ENCODE results near the gene CLDN6. TPM values are rescaled to one million over a fixed set of nuclear protein-coding genes. Genes with fewer than 3 reads are reported as not detected.
"Not testable (repeated sequence)": the region's sequence is repeated elsewhere in the genome, so short reads cannot be mapped to it uniquely, and the experiment has no call there.

CLDN6 gene
- polyA plus RNA-seq, 1 experiment = 0.12 TPM

- peak overlapping the region; percentile 98 for H3K4me3 ChIP-seq (ENCODE audit: low read depth, low read length)
Observed at GRCh38 chr16:3059041-3059722, 41.2 kb upstream of the CLDN6 start.

GRCh38 chr16:3058139-3059030 is 40.4 kb upstream of the CLDN6 start:
- POLR2A ChIA-PET = no interaction called here
- DNase-seq (ENCODE audit: low read depth) = no peak
- CTCF ChIA-PET = interaction anchor here (0.6 to 3.1 kb wide), 25 partner anchors 9 to 311 kb away, joined by 3 to 56 read pairs (median 7); partner anchors contain the start of genes BICDL2, ZNF213 and ZSCAN10
- Histone ChIP-seq H3K4me3 (ENCODE audit: low read depth, low read length) (peak overlapping the region; percentile 98), H3K27me3 (ENCODE audit: control insufficient read depth, insufficient read depth, low read length) (no peaks in the 10 kb centered on the region), H3K36me3 (ENCODE audit: control insufficient read depth, insufficient read depth, low read length) (no peaks in the 10 kb centered on the region)
- no peak; the same call in none of the 2 replicates for TF ChIP-seq CTCF (IDR thresholded peaks at IDR 0.05; ENCODE audit: insufficient read depth, low read depth, low read length)

More at GRCh38 chr16:3059041-3059722, 41.2 kb upstream of the CLDN6 start:
- Histone ChIP-seq H3K36me3 (ENCODE audit: control insufficient read depth, insufficient read depth, low read length) (no peaks in the 10 kb centered on the region), H3K27me3 (ENCODE audit: control insufficient read depth, insufficient read depth, low read length) (no peaks in the 10 kb centered on the region)
- POLR2A ChIA-PET = no interaction called here
- peak; percentile 41 for DNase-seq (ENCODE audit: low read depth)
- CTCF ChIA-PET = interaction anchor here (0.6 to 3.1 kb wide), 33 partner anchors 10 to 310 kb away, joined by 3 to 56 read pairs (median 5); partner anchors contain the start of genes BICDL2, ZNF213 and ZSCAN10
- peak; percentile 51 for TF ChIP-seq CTCF (IDR thresholded peaks at IDR 0.05; ENCODE audit: insufficient read depth, low read depth, low read length)

GRCh38 chr16:3057181-3058138 is 39.5 kb upstream of the CLDN6 start:
- Histone ChIP-seq H3K27me3 (ENCODE audit: control insufficient read depth, insufficient read depth, low read length) (no peaks in the 10 kb centered on the region), H3K4me3 (ENCODE audit: low read depth, low read length) (peak overlapping the region; percentile 98; the same call in 1 of the 2 replicates), H3K36me3 (ENCODE audit: control insufficient read depth, insufficient read depth, low read length) (no peaks in the 10 kb centered on the region)
- ChIA-PET POLR2A (no interaction called here), CTCF (interaction anchor here (1.0 to 3.1 kb wide), 14 partner anchors 8 to 112 kb away, joined by 3 to 56 read pairs (median 8); partner anchors contain the start of genes ZNF213 and ZSCAN10)
- TF ChIP-seq CTCF (IDR thresholded peaks at IDR 0.05; ENCODE audit: insufficient read depth, low read depth, low read length) = no peak
- no peak for DNase-seq (ENCODE audit: low read depth)

- ChIA-PET POLR2A (no interaction called here), CTCF (interaction anchor here (1.0 to 1.3 kb wide), 2 partner anchors 23 to 25 kb away, joined by 4 to 5 read pairs; no protein-coding TSS in a partner anchor)
Observed at GRCh38 chr16:3056336-3057180, 38.6 kb upstream of the CLDN6 start.

GRCh38 chr16:3055734-3056115 is 37.7 kb upstream of the CLDN6 start:
- H3K36me3 ChIP-seq (ENCODE audit: control insufficient read depth, insufficient read depth, low read length); H3K27me3 ChIP-seq (ENCODE audit: control insufficient read depth, insufficient read depth, low read length); POLR2A ChIA-PET; H3K4me3 ChIP-seq (ENCODE audit: low read depth, low read length); DNase-seq (ENCODE audit: low read depth): not testable (repeated sequence)
- CTCF ChIA-PET = interaction anchor here (0.6 kb wide), 1 partner anchor 1470 kb away, joined by 3 read pairs; no protein-coding TSS in a partner anchor

More at GRCh38 chr16:3056336-3057180, 38.6 kb upstream of the CLDN6 start:
- Histone ChIP-seq H3K27me3 (ENCODE audit: control insufficient read depth, insufficient read depth, low read length) (no peaks in the 10 kb centered on the region; the same call in 1 of the 2 replicates), H3K36me3 (ENCODE audit: control insufficient read depth, insufficient read depth, low read length) (no peaks in the 10 kb centered on the region), H3K4me3 (ENCODE audit: low read depth, low read length) (no peak overlapping the region)
- no peak for TF ChIP-seq CTCF (IDR thresholded peaks at IDR 0.05; ENCODE audit: insufficient read depth, low read depth, low read length)
- DNase-seq (ENCODE audit: low read depth) = no peak
